ENCODE measurements around the gene TUBA4B.
A peak's percentile ranks its signal among the peaks of the same experiment; 100 is the strongest.

The TUBA4B gene

DNA sequence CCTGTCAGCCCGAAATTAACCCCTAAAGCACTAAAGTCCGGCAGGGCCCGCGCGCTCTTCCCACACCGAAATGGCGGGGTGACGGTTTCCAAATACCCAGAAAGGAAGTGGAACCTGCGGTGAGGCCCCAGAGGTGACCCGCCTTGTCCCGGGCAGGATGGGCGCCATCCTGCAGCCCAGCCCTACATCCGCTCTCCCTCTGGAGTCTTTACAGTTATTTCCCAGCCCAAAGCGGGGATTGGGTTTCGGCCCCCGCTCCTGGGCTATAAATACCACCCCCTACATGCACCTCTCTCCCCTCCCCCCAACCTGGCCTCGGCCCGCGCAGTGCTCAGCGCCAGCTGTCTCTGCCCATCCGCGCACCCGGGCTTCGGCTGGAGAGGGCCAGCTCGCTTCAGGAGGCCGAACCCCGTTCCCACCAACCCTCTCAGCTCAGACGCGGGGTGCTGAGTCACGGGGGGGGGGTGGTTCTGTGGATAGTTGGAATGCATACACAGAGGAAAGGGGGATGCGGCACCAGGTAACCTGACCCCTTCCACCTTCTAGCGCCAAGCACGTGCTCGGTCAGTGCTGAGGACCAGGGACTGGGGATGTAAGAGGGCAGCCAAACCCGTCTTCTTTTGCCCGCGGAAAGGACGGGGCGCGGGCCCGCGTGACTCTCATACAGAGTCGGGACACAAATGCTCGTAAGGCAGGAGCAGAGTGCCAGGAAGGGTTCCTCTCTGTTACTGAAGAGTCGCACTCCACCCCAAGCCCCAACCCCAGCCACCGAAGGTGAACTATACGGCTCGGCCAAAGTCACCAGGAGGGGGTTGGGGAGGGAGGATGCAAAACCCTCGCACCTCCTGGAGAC is at the start of gene TUBA4B:
Gene TUBA4B, plus strand, starts transcription at position 344 of the 853 bp plus-strand sequence. Its CDS starts 165 bp downstream, at position 509.
- DNase-seq = peak; percentile 45

DNA sequence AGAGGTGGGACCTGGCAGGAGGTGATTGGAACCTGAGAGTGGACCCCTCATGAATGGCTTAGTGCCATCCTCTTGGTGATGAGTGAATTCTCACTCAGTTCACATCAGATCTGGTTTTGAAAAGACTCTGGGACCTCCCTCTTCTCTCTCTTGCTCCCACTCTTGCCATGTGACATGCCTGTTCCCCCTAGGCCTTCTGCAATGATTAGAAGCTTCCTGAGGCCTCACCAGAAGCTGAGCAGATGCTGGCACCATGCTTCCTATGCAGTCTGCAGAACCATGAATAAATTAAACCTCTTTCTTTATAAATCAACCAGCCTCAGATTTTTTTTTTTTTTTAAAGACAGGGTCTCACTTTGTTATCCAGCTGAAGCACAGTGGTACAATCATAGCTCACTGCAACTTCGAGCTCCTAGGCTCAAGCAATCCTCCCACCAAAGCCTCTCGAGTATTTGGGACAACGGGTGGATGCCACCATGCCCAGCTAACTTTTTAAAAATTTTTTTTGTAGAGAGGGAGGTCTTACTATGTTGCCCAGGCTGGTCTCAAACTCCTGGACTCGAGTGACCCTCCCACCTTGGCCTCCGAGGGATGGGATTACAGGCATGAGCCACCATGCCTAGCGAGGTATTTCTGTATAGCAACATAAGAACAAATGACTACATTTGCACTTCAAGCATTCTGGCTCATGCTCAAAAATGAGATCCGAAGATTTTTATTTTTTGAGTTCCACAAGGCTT is 48.4 kb upstream of the TUBA4B start:
- no peak for DNase-seq

DNA sequence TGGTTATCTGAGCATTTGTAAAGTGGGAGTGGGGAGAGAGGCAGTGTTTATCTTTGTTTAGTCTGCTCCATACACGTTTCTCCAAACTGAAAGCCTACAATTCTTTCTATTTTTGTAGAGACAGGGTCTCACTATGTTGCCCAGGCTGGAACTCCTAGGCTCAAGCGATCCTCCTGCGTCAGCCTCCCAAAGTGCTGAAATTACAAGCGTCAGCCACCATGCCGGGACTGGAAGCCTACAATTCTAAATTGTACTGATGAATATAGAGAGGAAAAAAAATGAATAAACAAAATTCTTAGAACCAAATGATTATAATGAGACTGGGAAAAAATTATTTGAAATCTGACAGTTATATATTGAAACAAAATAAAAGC is 47.9 kb upstream of the TUBA4B start:
- DNase-seq = no peak

DNA sequence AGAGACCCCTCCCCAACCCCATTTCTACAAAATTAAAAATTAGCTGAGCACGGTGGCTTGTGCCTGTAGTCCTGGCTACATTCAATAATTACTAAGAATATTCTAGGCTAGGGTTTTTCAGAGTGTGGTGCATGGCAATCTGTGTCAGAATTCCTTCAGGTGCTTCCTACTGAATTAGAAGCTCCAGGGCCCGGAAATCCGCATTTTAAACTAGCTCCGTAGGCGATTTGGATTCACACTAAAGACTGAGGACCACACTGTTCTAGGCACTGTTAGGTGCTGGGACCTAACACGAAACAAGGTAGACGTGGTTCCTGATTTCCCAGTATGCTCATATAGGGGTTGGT is 47.1 kb upstream of the TUBA4B start:
- no peak for DNase-seq

DNA sequence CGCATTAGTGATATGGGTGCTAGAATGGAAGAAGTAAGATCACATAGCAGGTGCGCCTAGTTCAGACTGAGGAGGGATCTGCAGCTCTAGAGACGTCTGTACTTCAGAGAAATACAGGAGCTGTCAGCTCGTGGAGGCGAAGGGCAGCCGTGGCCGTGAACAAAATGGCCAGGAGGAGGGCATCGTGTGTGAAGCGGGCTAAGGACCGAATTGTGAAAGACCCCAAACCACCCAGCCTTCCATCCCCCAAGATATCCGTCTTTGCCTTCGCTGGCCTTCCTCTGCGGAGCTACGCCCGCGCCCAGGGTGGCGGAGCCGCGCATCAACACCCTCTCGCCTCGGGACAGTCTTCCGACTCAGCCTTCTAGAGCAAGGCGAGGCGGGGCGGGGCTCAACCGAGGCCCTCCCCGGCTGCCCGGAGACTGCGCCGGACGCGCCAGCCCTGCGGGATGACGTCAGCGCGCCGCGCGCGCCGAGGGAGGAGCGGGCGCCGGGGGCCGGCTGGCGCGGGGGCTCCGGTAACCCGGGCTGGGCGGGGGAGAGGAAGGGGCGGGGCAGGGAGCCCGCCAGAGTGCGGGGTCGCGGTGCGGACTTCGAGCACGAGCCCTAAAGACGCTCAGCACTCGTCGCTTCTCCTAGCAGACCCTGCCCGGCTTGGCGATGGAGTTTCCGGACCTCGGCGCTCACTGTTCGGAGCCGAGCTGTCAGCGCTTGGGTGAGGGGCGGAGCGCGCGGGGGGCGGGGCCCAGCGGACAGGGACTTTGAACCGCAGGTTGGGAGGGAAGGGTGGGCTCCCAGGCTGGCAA is 46.5 kb upstream of the TUBA4B start, which contains the start of gene ZFAND2B:
Gene ZFAND2B, plus strand, starts transcription at position 455 of the 806 bp plus-strand sequence. Its CDS starts 206 bp downstream, at position 661.
- DNase-seq = peak; percentile 96

DNA sequence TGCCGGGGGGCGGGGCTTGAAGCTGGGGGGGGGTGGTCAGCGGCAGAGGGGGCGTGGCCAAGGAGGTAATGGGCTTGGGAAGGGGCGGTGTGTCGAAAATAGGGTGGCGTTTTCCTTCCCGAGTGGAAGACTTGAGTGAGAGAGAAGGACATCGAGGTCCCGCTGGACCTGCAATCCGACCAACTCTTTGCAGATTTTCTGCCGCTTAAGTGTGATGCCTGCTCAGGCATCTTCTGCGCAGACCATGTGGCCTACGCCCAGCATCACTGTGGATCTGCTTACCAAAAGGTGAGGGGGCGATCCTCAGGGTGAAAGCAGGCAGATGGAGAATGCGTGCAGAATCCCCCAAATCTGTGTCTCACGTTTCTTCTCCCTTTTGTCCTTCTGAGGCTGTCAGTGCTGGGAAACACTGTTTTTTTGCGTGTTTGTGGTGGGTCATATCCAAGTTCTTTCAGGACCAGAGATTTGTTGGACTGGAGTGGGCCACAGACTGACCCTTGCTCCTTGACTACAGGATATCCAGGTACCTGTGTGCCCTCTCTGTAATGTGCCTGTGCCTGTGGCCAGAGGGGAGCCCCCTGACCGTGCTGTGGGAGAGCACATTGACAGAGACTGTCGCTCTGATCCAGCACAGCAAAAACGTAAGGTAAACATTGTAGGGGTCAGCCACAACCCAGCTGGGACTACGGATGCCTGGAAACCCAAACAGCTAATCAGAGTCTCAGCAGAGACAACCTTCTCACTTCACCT is 45.7 kb upstream of the TUBA4B start:
- DNase-seq = no peak

DNA sequence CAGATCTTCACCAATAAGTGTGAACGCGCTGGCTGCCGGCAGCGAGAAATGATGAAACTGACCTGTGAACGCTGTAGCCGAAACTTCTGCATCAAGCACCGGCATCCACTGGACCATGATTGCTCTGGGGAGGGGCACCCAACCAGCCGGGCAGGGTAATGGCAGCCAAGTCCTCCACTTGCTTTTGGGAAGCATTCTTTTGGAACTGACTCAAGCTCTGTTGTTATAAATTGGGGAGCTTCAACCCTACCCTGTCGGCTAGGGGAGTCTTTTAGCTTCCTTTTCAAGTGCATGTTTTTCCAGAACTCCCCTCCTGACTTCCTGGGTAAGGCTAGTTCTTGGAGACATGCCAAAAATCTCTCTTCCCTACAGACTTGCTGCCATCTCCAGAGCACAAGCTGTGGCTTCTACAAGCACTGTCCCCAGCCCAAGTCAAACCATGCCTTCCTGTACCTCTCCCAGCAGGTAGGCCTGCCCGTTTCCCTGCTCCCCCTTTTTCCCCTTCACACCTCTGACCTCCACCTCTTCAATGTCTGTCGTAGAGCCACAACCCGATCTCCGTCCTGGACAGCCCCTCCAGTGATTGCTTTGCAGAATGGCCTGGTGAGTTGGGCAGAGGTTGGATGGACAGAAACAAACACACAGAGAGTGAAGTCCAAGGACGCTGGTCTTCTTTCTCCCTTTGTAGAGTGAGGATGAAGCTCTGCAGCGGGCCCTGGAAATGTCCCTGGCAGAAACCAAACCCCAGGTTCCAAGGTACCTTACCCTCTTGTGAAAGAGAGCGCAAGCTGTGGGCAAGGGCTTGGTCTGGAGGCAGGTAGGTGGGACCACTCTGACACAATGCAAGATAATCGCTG is 44.9 kb upstream of the TUBA4B start:
- DNase-seq = no peak

DNA sequence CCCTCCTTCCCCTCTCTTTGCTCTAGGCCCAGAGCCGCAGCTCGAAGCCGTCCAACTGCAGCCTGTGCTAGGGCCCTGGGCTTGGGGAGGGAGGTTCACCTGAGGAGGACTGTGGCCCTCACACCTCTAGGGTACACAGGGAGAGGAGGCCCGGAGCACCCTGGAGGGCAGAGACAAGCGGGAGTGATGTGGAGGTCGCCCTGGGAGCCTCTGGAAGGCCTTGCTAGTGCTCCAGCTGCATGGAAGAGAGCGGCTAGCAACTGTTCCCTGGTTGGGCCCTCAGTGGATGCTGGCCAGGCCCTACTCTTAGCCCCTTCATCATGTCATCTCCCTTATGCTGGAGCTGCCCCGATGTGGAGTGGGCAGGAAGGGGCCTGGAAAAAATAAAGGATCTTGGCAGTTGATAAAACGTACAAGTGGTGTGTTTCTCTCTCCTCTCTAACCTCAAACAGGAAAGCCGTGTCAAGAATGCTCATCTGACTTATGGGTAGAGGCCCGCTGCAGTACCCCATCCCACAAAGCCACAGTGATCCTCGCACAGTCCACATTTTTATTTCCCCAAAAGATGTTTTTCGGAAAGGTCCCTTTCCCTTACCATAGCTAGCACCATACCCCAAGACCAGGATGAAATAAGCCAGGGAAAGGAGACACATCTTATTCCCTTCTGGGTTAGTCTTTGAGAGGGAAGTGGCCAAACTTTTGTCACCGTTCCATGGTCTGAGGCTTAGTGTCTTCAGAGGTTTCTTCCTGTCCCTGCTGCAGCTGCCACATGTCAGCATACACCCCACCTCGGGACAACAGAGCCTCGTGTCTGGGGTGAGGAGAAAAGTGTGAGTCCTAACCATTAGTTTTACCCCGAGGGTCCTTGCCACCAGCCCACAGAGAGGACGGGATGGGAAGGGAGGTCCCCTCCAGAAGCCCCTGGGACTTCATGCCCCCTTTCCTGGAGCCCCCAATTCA is 43.5 kb upstream of the TUBA4B start:
- no peak for DNase-seq

DNA sequence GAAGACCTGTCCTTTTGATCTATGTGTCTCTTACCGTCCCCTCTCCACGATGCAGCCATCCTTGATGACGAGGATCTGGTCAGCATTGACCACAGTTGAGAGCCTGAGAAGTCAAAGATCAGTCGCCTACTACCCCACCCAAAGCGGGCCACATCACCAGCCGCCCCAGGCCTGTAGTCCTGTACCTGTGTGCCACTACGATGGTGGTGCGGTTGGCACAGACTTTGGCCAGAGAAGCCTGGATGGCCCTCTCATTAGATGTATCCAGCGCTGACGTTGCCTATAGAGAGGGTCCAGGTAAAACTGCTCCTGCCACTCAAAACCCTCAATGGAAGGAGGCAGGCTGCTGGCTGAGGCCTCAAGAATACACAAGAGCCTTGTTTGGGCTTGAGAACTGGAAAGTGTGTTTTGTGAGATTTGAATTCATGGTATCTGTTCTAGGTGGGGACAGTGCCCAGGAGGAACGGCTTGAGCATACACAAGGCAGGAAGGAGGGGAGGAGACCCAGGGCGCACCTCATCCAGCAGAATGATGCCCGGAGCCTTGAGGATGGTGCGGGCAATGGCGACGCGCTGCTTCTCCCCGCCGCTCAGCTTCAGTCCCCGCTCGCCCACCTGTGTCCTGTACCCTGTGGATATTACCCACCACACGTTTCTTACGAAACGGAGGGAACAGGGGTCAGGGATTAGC is 42.7 kb upstream of the TUBA4B start:
- DNase-seq = no peak

DNA sequence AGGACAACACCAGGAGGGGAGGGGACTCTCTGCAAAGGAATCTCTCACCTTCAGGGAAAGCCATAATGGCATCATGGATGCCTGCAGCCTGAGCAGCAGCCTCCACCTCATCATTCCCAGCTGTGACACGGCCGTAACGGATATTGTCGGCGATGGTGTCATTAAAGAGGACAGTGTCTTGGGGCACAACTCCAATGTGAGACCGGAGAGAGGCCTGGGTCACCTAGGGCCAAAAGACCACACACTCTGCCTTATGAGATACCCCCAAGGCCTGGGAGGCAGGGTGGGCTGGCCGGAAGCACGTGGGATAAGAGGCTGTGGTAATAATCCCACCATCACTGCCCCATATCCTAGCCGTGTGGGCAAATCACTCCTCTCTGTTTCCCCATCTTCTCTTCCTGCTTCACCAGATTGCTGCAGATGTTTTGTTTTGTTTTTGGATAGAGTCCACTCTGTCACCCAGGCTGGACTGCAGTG is 42.1 kb upstream of the TUBA4B start:
- DNase-seq = no peak

DNA sequence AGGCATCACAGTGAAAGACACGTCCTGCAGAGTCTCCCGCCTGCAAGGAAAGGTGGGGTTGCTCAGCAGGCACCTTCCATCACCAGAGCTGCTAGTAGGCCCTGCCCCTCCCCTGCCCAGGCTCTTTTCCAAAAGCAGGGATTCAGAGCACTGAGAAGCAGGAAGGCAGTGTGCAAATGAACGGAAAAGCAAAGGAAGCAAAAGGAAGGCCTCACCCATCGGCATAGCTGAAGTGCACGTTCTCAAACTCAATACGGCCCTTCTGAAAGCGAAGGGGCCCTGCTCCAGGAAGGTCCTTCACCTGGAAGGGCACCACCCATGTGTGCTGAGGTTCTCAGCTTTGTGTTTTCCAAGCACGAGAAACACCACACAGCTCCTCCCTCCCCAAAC is 40.0 kb upstream of the TUBA4B start:
- DNase-seq = no peak

DNA sequence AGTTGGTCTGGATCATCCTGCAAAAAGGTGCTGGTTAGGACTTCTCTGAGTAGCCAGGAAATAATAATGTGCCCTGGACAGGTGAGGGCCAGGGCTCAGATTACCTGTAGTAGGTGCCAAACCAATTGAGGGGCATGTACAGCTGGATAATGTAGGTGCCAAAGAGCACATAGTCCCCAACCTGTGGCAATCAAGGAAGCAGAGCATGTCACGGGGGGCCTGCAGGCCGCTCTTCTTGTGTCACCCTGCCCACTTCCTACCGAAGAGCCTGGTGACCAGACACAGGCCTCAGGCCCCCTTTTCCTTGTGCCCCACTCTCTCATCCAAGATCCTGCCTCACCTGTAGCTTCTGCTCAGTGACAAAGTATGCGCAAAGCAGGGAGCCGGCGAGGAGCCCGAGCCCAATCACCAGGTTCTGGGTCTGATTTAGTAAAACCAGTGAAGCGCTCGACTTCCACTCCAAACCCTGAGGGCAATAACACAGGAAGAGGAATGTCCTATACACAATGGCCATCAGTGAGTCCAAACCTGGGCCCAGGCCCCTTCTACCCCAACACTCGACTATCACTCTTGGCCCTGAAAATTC is 39.5 kb upstream of the TUBA4B start:
- no peak for DNase-seq

DNA sequence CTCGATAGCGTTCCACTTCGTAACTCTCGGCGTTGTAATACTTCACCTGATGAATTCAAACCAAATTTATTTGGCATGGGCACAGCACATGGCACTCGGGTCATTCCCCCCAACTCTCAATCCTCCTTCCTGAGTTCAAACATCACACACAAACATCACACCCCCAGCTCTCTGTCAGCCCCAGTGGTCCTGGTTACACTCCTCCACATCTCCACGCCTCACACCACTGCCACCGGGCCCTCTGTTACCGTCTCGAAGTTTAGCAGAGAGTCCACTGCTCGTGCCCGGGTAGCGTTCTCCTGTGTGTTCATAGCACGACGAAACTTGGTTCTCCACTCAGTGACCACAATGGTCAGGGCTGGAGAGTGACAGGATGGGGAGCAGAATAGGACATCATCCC is 38.9 kb upstream of the TUBA4B start:
- DNase-seq = no peak

DNA sequence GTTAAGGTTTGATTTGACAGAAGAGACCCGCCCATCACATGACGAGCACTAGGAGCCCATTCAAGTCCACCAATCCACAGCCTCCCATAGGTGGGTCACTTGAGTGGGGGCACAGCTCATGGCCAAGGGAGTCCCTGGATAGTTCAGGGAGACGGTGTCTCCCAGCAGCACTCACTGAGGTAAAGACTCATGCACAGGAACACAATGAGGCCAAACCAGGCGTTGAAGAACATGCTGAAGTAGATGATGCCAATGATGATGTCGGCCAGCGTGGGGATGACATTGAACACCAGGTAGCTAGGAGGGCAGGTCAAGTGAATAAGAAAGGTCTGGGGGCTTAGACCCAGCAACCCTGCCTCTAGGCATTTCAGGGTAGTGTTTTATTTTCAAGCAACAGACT is 38.3 kb upstream of the TUBA4B start:
- DNase-seq = no peak

DNA sequence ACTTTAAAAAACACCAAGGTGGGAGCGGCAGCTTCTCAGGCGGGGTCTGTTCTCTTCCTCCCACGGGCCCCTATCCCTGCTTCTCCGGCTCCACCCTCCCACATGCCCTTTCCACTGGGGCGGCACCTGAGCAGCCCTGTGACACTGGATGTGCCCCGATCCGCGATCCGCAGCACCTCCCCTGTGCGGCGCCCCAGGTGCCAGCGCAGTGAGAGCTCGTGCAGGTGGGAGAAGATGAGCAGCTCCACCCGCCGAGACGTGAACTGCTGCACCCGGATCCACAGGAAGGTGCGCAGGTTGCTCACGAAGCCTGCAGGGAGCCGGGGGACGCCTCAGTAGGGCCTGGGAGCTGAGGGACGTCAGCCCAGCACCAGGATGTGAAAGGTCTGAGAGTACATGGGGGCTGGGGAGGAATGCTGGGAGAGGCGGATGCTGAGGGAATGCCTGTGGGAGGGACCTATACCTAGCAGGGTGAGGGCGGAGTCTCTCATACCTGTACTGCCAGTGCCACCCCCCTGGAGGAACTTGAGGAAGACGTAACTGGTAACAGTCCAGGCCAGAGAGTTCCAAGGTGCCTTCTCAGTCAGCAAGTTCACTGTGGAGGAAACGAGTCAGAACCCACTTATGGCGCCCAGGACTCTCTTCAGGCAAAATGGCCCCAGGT is 37.0 kb upstream of the TUBA4B start:
- DNase-seq = no peak

DNA sequence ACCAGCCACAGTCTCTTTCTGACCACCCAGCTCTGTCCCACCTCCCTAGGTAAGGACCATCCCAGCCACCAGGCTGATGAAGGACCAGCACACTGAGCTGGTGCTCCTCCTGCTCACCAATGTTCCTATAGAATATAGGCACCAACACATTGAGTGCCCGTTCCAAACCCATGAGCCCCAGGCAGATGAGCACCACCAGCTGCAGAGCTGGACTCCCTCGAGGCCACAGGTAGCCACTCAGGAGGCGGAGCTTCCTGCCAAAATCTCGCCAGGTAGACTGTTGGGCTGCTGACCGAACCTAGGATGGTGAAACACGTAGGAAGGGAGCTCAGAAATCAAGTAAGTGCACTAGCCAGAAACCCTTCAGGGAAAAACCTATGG is 36.5 kb upstream of the TUBA4B start:
- DNase-seq = no peak

DNA sequence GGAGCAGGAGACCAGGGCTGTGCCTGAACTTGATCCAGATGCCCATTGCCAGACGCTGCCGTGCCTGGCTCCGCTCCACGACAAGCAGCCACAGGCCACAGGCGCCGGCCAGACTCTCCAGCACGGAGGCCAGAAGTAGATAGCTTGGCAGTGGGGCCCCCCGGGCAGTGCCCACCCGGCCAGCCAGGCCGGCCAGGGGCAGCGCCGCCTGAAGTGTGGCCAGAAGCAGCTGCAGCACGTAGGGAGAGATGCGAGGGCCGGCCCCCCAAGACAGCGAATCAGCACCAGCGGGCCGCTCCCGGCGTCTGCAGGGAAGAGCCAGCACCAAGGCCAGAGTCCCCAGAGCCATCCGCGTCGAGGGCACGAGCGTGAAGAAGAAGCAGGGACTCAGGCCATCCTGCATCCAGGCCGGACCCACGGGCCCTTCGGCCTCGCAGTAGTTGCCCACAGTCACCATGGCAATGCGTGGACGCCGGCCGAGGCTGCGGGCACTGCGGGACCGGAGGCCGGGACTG is 34.8 kb upstream of the TUBA4B start:
- DNase-seq = peak; percentile 85

Measured in left hindlimb (tissue), 1 donor.